A549 (cell line): ENCODE measurements around the gene GPBAR1.

ENCODE experiments used
- CHD2 ChIP-seq: fragments of 150-350 bp; IDR thresholded peaks from 2 replicates; pipeline ENCODE4 v1.6.1; 2014; ENCODE audit warnings: low read length; ENCODE audit not compliant: partially characterized antibody
- EP300 ChIP-seq, 2 experiments: fragments of >200 bp; sonication (Bioruptor Twin); formaldehyde crosslinking; IDR thresholded peaks; 2 replicates in 1 of 2; 3 replicates in 1 of 2; pipeline ENCODE4 v1.6.1; 2016 to 2017
- ZNF302 ChIP-seq: fragments of 250-450 bp; sonication (Bioruptor Pico); IDR thresholded peaks from 2 replicates; pipeline ENCODE4 v1.9.0; 2021; ENCODE audit warnings: inconsistent platforms, mild to moderate bottlenecking, moderate library complexity
- TF ChIP-seq, protein P1 (sequence below): IDR thresholded peaks from 2 replicates; pipeline ENCODE4 v1.6.1; 2012; ENCODE audit warnings: low read depth, borderline replicate concordance
- TF ChIP-seq, protein P2 (sequence below): fragments of >200 bp; sonication (Bioruptor Twin); formaldehyde crosslinking; IDR thresholded peaks from 3 replicates; pipeline ENCODE4 v1.5.1; 2016

DNA sequence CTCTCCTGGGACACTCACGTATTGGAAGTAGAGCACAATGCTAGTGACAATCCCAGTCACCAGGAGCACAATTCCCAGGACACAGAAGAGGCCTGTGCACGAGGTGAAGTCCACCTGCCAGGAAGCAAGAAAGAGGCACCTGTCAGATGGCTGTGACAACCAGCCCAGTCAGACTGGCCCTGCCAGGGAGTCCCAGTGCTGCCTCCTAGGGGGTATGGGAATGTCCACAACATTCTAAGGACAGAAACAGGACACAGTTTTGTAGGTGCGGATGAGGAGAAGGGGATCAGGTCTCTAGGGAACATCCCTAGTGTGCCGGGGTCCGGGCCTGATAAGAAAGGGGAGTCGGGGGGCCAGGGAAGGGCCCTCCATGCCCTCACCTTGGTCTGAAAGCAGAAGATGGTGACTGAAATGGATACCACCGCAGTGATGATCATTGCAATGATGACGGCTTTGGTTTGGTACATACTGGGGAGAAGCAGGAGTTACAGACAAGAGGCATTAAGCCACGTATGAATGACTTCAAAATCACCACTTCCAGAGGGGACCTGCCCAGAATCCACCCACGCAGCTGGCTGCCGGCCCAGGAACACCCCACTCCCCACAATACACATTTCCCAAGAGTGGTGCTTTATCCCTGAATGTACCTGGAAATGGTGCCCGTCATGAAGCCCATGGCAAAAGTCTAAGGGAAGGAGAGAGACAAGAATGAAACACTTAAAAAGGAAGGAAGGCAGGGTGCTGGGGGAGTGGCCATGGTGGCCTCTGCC, 16.4 kb downstream of the GPBAR1 start:
- no peak for TF ChIP-seq EP300 (IDR thresholded peaks at IDR 0.05)
- TF ChIP-seq CHD2, result no peak
- TF ChIP-seq ZNF302 (CRISPR knock-in tag), result no peak
- TF ChIP-seq, protein P1, sequence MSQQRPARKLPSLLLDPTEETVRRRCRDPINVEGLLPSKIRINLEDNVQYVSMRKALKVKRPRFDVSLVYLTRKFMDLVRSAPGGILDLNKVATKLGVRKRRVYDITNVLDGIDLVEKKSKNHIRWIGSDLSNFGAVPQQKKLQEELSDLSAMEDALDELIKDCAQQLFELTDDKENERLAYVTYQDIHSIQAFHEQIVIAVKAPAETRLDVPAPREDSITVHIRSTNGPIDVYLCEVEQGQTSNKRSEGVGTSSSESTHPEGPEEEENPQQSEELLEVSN, result no peak
- TF ChIP-seq, protein P2, sequence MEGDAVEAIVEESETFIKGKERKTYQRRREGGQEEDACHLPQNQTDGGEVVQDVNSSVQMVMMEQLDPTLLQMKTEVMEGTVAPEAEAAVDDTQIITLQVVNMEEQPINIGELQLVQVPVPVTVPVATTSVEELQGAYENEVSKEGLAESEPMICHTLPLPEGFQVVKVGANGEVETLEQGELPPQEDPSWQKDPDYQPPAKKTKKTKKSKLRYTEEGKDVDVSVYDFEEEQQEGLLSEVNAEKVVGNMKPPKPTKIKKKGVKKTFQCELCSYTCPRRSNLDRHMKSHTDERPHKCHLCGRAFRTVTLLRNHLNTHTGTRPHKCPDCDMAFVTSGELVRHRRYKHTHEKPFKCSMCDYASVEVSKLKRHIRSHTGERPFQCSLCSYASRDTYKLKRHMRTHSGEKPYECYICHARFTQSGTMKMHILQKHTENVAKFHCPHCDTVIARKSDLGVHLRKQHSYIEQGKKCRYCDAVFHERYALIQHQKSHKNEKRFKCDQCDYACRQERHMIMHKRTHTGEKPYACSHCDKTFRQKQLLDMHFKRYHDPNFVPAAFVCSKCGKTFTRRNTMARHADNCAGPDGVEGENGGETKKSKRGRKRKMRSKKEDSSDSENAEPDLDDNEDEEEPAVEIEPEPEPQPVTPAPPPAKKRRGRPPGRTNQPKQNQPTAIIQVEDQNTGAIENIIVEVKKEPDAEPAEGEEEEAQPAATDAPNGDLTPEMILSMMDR, result peak; percentile 12; the same call in 1 of the 3 replicates
